Measurements from ENCODE around the gene SEL1L2.

SEL1L2 gene

DNA sequence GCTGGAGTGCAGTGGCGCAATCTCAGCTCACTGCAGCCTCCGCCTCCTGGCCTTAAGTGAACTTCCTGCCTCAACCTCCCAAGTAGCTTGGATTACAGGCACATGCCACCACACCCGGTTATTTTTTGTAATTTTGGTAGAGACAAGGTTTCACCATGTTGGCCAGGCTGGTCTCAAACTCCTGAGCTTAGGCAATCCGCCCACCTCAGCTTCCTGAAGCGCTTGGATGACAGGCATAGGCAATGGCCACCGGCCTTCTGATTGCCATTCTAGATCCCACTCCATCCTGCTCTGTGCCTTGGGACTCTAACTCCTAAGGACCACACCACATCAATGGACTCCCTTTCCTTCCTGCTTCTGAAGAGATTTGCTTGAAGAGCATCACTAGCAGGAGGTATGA is 60.6 kb downstream of the SEL1L2 start:
- DNase-seq = no peak

DNA sequence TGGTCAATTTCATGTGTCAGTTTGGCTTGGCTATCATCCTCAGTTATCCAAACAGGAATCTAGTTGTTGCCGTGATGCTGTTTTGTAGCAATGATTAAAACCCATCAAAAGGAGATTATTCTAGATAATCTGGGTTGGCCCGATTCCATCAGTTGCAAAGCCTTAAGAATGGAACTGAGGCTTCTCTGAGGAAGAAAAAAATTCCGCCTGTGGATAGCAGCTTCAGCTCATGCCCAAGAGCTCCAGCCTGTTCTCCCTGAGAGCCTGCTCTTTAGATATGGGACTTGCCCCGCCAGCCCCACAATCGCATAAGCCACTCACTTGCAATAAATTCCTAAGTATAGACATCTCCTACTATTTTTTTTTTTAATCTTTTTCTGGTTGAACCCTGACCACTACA is 61.5 kb downstream of the SEL1L2 start:
- no peak for DNase-seq

DNA sequence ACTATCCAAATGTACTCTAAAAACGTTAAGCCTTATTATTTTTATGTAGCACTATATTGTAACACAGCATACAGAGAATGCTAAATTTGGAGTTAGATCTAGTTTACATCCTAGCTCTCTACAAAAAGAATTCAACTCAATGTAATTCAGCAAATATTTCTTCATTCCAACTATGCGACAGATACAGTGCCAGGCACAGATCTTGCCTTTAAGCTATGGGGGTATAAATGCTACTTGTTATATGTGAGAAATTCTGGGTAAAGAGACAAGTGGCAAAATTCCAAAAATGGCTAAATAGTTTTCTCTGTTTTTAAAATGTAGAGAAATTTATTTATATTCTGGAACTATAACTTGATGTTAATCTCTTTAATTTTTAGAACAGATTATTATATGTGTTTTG is 63.2 kb downstream of the SEL1L2 start:
- no peak for DNase-seq

DNA sequence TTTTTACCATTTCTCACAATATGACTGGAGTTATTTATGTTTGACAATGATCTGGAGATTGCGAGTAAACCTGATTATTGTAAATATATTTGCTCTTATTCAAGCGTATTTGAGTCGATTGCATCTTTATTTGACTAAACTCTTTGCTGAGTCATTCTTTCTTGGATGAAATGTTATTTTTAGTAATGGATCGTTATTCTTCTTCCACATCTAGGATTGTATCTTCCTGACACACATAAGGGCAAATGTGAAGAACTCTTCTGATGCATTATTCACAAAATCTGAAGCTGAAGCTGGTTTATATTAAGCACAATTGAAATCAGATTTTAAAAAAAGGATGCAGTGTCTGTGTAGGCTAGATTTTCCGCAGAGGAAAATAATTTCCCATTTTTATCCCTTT is 68.2 kb downstream of the SEL1L2 start:
- no peak for DNase-seq

DNA sequence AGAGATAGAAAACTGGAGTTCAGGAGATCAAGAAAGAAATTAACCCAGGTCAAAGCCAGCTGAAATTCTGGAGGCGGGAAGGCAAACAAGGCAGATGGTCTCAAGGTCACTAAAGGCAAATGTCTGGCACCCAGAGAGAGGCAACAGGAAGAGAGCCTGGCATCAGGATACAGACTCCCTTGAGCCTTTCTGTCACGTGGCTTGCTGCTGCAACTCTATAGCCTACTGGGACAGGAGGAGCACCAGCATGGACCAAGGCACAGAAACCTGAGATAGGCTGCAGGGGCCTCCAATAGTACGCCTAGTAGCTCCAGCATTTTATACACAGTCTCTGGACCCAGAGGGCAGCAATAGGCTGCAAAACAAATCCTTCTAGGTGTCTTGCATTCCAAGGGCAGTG is 75.1 kb downstream of the SEL1L2 start:
- DNase-seq = no peak

DNA sequence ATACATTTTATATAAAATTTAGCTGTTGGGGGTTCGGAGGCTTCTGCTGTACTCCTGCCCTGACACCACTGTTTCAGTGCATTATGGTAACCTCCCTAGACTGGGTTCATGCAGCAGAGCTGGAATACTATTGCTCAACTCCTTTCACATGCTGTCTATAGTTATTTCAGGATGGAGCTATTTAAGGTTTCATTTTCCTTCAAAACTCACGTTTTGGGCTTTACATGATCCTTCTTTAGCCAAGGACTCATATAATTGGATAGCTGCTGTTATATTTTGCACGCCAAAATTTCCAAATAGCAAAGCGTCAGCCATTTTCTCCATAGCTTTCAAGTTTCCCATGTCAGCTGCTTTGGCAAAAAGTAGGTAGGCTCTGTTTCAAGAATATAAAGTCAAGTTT is 76.8 kb downstream of the SEL1L2 start:
- no peak for DNase-seq

DNA sequence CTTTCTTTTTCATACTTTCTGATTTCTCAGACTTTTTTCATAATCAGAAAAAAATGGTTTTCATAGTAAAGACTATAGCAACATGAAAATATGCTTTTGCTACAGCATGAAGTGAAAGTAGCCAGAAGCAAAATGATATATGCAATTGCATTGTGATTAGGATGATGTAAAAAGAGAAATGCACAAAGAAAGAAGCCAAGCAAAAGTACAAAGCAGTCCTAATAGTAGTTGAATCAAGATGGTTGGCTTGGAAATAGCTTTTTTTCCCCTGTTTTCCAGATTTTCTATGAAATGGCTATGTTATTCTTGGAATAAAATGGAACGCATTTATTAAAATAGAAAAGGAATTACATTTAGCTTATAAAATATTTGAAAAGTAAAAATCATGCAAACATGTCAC is 77.3 kb downstream of the SEL1L2 start:
- DNase-seq = no peak

DNA sequence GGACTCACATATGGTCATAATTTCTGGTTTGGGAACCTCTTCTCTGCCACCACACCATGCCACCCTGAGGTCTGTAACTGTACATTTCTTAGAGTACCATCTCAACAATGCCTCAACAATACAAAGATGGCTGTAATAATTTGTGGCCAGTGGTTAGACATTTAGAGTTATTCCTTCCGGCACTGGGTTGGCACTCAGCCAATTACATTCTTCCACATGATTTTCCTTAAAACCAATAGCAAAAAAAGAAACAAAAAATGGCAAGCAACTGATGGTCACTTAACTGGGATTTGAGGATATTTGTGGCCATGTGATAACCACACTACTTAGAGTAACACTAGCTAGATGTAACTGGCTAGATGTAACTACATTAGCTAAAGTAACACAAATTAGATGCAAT is 79.9 kb downstream of the SEL1L2 start:
- no peak for DNase-seq

DNA sequence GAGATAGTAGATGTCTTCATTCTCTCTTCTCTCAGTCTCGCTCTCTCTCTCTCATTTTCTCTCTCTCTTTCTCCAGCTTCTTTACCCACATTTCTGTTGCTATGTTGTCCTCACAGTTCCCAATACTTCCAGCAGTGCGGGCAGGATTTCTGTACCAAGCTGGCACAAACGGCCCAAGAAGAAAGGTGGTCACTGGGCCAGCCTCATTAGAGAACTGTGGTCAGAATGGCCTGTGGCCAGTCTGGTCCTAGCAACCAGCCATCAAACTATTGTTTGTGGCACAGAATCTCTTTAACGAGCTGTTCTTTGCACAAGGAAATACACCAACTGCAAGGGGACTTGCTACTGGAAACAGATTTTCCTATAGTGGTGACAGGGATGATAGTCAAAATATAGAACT is 81.3 kb downstream of the SEL1L2 start:
- DNase-seq = no peak

DNA sequence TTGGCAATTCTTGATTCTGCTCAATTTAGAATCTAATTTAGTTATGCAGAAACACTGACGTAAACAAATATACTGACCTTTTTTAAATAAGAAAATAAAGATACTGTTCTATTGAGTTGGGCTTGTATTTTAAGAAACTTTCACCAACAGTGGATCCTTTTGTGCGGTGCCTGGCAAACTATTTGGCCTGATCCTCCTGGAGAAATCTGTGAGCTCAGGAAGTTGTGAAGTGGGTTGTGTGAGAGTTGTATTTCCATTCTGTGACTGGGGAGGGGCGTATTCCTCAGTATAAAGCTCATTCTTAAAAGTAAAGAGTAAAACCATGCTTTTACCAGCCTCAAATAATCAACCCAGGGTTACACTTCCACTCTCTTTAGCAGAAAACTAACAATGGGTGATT is 85.6 kb downstream of the SEL1L2 start:
- no peak for DNase-seq

DNA sequence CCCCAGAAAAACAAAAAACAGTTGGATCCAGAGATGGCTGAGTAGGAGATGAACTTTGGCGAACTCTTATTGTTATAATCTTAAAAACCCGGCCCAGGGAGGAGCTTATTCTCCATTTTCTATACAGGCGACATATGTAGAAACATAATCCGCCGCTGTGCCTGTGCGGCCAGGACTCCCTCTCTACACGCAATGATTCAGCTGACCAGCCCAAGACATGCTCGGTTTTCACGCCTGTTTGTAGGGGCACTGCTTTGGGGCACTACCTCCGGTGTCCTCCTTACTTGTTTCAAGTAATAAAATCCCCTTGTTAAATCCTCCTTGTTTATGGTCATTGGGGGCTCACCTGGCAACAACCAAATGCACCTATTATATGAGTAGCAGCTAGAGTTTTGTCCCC is 89.9 kb downstream of the SEL1L2 start:
- no peak for DNase-seq

DNA sequence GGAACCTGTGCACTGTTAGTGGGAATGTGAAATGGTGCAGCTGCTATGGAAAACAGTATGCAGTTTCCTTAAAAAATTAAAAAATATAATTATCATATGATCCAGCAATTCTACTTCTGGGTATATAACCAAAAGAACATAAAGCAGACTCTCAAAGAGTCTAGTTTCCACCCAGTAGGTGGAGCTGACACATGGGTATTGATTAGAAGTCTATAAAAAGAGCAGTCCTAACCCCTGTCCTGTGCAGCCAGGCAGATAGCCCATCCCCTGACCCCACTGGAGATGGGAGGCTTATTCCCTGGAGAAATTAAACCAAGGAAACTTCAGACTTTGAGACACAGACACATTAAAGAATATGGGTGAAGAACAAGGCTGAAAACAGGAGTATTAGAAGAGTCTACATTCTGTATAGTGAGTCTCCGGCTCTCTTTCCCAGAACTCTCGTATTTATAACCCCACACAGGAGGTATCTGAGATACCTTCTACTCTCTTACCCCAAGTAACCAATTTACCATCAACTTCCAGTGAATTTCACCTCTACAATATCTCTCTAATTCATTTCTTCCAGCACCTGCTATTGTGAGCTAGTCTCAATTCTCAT is 92.3 kb downstream of the SEL1L2 start:
- no peak for DNase-seq

DNA sequence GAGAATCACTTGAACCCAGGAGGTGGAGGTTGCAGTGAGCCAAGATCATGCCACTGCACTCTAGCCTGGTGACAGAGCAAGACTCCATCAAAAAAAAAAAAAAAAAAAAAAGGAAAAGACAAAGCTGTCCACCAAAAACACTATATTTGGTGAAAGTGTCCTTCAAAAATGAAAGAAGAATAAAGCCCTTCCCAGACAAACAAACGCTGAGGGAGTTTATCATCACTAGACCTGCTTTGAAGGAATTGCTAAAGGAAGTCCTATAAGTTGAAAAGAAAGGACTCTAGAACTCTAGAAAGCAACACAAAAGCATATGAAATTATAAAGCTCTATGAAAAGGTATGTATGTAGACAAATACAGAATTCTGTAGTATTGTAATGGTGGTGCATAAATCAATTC is 98.8 kb downstream of the SEL1L2 start:
- no peak for DNase-seq

DNA sequence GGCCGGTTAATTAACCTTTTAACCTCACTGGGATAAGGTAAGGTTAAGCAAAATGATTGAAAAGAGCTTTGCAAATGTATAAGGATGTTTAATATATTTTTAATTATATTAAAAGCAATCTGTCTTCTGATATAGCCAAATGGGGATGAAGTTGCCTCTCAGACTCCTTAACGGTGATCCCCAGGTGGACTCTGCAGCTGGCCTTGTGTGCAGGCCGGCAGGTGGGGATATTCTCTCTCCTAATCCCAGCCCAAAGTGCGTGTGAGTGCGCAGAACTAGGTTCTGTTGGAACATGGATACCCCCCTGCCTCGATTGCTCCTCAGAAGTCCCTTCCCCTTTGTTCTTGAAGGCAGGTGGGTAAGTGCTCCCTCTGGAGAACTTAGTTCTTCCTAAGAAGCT is 105.6 kb downstream of the SEL1L2 start:
- DNase-seq = no peak

DNA sequence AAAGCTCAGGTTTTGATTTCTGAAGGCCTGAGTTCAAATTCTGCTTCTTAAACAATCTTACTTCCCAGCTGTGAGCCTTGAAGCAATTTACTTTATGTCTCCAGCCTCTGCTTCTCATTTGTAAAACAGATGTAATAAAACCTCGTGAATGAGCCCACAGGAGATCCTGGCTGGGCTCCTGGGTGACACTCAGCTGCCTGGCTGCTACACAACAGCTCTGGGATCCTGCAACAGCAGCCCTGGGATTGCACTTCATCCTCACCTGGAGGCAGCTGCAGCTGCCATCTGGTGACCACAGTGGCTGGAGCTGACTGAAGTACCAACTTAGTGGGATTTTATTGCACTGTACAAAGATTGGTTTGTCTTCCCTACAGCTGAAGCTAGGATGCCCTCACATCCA is 107.0 kb downstream of the SEL1L2 start:
- no peak for DNase-seq

DNA sequence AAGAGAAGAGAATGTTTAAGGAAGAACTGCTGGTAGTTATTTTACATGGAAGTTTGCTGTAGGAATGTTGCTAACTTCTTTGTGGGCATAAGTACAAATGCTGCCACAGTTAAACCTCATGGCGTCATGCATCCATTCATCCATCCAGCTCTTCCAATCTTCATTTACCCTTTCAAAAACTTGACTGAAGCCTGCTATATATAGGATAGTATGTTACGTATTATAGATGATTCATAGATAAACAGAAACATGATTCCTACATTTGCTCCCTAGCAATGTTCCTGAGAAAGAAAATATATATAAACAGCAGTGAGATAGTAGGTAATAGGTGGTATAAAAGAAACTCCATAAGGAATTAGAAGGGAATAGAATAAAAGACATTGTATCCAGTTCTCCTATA is 111.8 kb downstream of the SEL1L2 start:
- no peak for DNase-seq

DNA sequence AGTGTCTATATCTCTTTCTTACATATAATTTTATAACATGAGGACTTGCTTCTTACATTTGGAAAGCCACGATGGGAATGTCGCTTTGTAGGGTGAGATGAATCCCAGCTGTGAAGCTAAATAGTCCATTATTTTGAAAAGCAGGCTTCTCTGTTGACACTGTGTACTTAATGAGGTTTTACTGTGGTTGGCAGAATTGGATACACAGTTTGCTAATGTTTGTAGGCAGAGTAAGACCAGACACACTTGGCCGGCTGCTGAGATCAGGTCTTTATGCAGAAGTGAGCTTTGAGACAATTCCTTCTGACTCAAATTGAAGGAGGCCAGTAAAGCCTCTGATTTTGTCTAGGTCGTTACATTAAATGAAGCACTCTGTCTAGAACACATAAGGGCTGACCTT is 112.6 kb downstream of the SEL1L2 start:
- DNase-seq = no peak

DNA sequence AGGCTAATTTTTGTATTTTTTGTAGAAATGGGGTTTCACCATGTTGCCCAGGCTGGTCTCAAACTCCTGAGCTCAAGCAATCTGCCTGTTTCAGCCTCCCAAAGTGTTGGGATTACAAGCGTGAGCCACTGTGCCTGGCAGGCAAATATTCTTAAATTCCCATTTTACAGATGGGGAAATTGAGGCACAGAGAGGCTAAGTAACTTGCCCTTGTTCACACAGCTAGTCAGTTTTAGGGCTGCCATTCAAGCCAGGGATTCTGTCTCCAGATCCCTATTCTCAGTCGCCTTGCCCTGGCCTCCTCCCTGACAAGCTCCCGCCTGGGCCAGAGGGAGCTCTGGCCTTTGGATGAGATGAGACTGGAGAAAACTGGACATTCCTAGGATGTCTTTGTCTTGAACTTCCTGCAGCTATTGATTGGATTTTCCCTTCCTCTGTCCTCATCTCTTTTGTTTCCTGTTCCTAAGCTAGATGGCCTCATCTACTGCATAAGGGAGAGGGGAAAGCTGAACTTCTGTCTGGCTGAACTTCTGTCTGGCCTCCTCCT is 115.1 kb downstream of the SEL1L2 start:
- DNase-seq = no peak

DNA sequence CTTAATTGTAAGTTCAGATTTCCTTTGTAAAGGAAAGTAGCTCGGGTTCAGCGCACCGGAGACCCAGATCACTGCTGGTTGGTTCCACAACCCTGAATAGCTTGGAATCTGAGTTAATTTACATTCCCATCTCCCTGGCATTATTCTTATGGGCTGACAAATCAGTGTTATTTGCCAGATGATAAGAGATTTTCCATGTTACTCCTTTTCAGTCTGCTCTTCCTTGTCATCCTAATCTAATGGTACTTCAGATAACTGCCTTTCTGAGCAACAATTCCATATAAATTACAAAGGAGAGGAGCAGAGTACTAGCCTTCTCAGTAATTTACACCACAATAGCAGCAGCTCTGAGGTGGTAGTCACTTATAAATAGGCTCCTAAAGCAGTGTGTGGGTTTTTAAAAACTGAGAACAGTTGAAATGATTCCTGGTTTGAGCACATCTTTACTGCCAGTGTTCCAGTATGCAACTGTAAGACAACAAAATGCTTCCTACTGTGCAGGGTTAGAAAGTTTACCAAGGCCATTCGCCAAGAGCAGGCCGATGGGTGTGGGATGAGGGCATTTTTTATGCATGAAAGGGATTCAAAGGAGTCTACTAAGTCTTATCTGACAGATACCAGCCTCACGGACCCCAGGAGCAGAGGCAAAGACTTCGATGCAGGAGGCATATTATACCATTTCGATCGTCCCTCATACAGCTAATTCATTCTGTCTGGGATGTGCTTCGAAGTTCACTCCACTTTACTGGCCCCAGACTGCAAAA is 115.8 kb downstream of the SEL1L2 start:
- DNase-seq = no peak

DNA sequence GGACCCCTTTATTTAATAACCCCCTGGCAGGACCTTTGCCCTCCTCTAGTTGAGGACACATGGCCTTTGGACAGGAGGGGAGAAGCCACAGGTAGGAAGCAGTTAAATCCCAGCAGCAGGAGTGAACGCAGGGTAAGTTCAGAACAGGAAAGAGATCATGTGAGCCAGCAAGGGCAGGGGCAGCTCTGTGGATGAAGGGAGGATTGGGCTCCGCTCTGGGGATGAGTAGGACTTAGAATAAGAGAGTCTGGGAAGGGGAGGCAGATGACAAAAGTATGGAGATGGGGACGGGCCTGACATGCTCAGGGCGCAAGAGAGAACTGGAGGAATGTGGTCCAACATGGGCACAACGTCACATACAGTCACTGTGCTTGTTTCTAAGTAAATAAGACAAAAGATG is 116.6 kb downstream of the SEL1L2 start:
- no peak for DNase-seq

DNA sequence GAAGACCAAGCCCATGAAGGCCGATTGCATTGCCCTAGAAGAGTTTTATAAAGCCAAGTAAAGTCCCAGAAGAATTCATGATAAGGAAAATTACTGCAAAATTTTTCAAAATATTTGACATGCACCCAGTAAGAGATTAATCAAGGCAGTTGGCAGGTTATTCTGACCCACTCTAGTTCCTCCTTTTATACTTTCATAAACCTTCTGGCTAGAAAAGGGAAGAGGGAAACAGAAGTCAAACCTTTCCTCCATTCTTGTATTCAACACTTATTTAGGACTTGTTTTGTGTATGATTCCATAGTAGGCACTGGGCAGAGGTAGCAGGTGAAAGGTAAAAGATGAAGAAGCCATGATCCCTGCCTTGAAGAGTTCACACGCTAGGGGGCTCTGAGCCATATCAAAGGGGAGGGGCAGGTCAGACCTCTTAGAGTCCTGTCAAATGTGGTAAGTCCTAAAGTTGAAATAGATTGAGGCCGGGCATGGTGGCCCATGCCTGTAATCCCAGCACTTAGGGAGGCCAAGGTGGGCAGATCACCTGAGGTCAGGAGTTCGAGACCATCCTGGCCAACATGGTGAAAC is 120.2 kb downstream of the SEL1L2 start:
- no peak for DNase-seq

DNA sequence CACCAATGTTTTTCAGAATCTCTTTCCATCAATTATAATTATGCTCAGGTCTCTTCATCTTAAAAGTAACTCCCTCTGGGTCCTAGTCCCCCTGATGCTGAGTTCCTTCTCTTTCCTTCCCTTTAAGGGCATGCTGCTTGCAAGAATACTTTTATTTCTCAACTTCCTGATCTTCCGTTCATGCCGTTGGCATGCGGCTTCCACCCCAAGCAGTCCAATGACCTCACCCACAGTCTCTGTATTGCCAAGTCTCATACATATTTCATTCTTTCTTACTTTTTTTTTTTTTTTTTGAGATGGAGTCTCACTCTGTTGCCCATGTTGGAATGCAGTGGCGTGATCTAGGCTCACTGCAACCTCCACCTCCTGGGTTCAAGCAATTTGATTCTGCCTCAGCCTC is 122.1 kb downstream of the SEL1L2 start:
- no peak for DNase-seq

DNA sequence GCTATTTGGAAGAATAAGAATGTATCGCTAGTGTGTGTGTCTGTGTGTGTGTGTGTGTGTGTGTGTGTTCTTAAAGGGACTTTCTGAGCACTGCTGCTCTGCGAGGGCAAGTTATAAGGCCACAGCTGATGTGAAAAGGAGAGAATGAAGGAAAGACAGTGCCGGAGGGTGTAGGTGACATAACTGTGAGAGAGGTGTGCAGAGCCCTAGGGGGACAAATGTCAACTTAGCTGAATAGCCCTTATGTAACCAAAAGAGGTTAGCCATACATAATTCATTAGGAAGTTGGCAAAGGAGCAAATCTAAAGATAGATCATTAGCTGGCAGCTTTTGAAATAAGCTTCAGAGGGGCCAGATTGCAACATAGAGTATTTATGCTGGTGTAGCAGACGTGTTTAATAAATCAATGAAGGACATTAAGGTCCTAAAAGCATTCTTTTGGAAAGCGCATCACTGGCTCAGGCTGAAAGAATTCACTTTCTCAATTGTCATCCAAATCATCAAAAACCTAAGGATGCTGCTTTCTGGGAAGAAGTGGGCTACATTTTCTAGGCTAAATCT is 124.5 kb downstream of the SEL1L2 start:
- no peak for DNase-seq

DNA sequence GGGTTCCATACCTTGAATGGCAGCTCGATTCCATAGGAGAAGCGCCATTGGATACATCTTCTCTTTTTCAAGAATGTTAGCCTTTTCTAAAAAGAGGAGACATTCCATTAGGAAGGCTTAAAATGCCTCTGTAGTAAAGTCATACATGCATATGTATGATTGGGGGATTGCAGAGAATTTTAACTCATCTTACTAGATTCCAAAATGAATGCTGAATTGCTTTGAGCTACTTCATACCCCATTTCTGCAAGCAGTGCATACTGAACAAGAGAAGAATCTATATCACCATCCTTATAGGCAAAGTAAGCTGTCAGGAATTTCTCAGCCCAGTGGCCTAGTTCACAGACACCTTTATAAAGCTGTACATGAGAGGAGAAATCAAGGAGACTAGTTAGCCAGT is 125.3 kb downstream of the SEL1L2 start:
- DNase-seq = no peak

All from T1000 (cell line).